HL-60 (cell line): ENCODE data around the gene MGST2.

Experiments used
- DNase-seq, 2 experiments: peaks; one replicate each; pipeline ENCODE4 v3.0.0-alpha.2; 2010 to 2020; ENCODE audit warnings: low read depth in 1 of 2, low spot score in 1 of 2
- H3K27ac ChIP-seq: fragments of 250-450 bp; sonication (Bioruptor Pico); replicated peaks from 2 replicates; pipeline ENCODE4 v1.5.1; 2020; ENCODE audit warnings: mild to moderate bottlenecking, moderate library complexity
- H3K27me3 ChIP-seq: fragments of 250-450 bp; sonication (Bioruptor Pico); 2 replicates; pipeline ENCODE4 v1.5.1; 2021; ENCODE audit warnings: mild to moderate bottlenecking, moderate library complexity; ENCODE audit not compliant: insufficient read depth, poor library complexity, severe bottlenecking
- H3K4me3 ChIP-seq: replicated peaks from 2 replicates; pipeline ENCODE4 v1.5.1; 2011; ENCODE audit warnings: mild to moderate bottlenecking, control low read depth, low read length; ENCODE audit not compliant: insufficient read depth
- CTCF ChIP-seq: IDR thresholded peaks from one replicate; pipeline ENCODE4 v1.5.1; 2011; ENCODE audit warnings: low read length, control low read depth, inconsistent platforms; ENCODE audit not compliant: insufficient read depth
- GABPA ChIP-seq: IDR thresholded peaks from 2 replicates; pipeline ENCODE4 v1.6.1; 2012; ENCODE audit warnings: low read depth
- POLR2AphosphoS5 ChIP-seq: IDR thresholded peaks from 2 replicates; pipeline ENCODE4 v1.6.1; 2012; ENCODE audit warnings: low read depth
- REST ChIP-seq: IDR thresholded peaks from 2 replicates; pipeline ENCODE4 v1.6.1; 2012; ENCODE audit warnings: low read depth; ENCODE audit not compliant: insufficient replicate concordance
- SPI1 ChIP-seq: IDR thresholded peaks from 2 replicates; pipeline ENCODE4 v1.6.1; 2012; ENCODE audit warnings: low read depth, mild to moderate bottlenecking, borderline replicate concordance

MGST2 gene

DNA sequence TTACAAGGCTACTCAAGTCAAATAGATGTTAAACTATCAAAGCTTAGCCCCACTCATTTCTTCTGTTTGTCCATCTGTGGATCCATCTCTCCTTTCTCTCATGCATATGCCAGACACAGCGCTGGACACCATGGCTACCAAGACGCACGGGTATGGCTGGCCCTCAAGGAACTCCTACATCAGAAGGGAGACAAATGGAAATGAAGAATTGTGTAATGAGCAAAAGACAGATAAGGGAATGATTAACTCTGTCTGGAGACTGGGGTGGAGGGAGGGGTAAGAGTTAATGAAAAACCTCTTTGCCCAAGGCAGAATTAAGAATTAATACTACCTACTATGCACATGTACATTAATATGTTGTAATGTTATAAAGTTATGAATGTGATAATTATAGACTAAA is 88.1 kb downstream of the MGST2 start:
- Histone ChIP-seq H3K27me3 (no peaks in the 10 kb centered on the region), H3K4me3 (no peak overlapping the region), H3K27ac (no peak overlapping the region)
- TF ChIP-seq REST (no peak), POLR2AphosphoS5 (no peak), SPI1 (no peak), GABPA (no peak), CTCF (no peak)
- DNase-seq, result no peak
